K562 (cell line): Measurements from ENCODE around the gene MYCL. TPM values are rescaled to one million over a fixed set of nuclear protein-coding genes. Genes with fewer than 3 reads are reported as not detected.

Experiments
- ATF1 ChIP-seq, 2 experiments: fragments of 450-650 bp in 1 of 2; IDR thresholded peaks; 2 replicates each; pipeline ENCODE4 v1.6.1; 2016; ENCODE audit warnings: missing compliant biosample characterization in 1 of 2, missing genetic modification characterization in 1 of 2
- BRD9 ChIP-seq: fragments of 450-650 bp; IDR thresholded peaks from 2 replicates; pipeline ENCODE4 v1.6.1; 2018; ENCODE audit warnings: low read depth; ENCODE audit not compliant: partially characterized antibody
- CCNT2 ChIP-seq: IDR thresholded peaks from 2 replicates; pipeline ENCODE4 v1.6.1; 2011; ENCODE audit warnings: borderline replicate concordance, low read depth, mild to moderate bottlenecking, moderate library complexity, mixed read lengths, low read length; ENCODE audit not compliant: insufficient read length; ENCODE audit errors: extremely low read depth
- DIDO1 ChIP-seq: fragments of 450-650 bp; IDR thresholded peaks from 2 replicates; pipeline ENCODE4 v1.6.1; 2016; ENCODE audit warnings: low read depth, missing biosample characterization, missing genetic modification characterization
- EHMT2 ChIP-seq: fragments of 450-650 bp; IDR thresholded peaks from 2 replicates; pipeline ENCODE4 v1.6.1; 2018; ENCODE audit warnings: antibody characterized with exemption
- EP300 ChIP-seq: IDR thresholded peaks from 2 replicates; pipeline ENCODE4 v1.6.1; 2012; ENCODE audit warnings: low read length, improper control_type of control experiment
- EP400 ChIP-seq: fragments of 450-650 bp; IDR thresholded peaks from 2 replicates; pipeline ENCODE4 v1.6.1; 2017; ENCODE audit warnings: antibody characterized with exemption, mild to moderate bottlenecking, moderate library complexity
- EZH2 ChIP-seq: IDR thresholded peaks from 2 replicates; pipeline ENCODE4 v1.6.1; 2012; ENCODE audit warnings: low read depth, mild to moderate bottlenecking, inconsistent platforms, low read length, borderline replicate concordance
- HNRNPK ChIP-seq: fragments of 200-400 bp; formaldehyde crosslinking; IDR thresholded peaks from one replicate; pipeline ENCODE4 v1.6.1; 2018; ENCODE audit warnings: mild to moderate bottlenecking, low read depth, low read length; ENCODE audit not compliant: poor library complexity, severe bottlenecking
- KAT2B ChIP-seq: IDR thresholded peaks from one replicate; pipeline ENCODE4 v1.6.1; 2012; ENCODE audit warnings: low read depth, mild to moderate bottlenecking, control low read depth, inconsistent platforms, low read length, moderate library complexity
- NCOR1 ChIP-seq: fragments of 450-650 bp; IDR thresholded peaks from 2 replicates; pipeline ENCODE4 v1.6.1; 2016; ENCODE audit warnings: mild to moderate bottlenecking, moderate library complexity
- ZNF134 ChIP-seq: fragments of 250-450 bp; sonication (Bioruptor Pico); conservative IDR thresholded peaks from 2 replicates; pipeline ENCODE4 v1.4.0; 2020
- ZNF668 ChIP-seq: fragments of 250-450 bp; sonication (Bioruptor Pico); IDR thresholded peaks from 2 replicates; pipeline ENCODE4 v1.8.0; 2022; ENCODE audit warnings: mild to moderate bottlenecking, inconsistent platforms
- ZNF778 ChIP-seq: fragments of 450-650 bp; formaldehyde crosslinking; IDR thresholded peaks from 2 replicates; pipeline ENCODE4 v1.4.0; 2020; ENCODE audit warnings: mild to moderate bottlenecking, moderate library complexity
- polyA plus RNA-seq, 8 experiments: library from polyadenylated mRNA; depleted of rRNA in 4 of 8; stranded (reverse) in 5 of 8; unstranded in 3 of 8; fragments of >200 nt; fragmentation: Nextera tagmentation in 2 of 8; fragmentation: Illumina TruSeq in 1 of 8; extraction: Ambion mirVana in 2 of 8; extraction: Trizol in 1 of 8; gene quantifications; 2 replicates each; pipeline versions ENCODE4 v1.2.1 to v1.2.3, GENCODE V29; 2011 to 2014; ENCODE audit warnings: inconsistent platforms in 1 of 8, missing spikeins in 1 of 8
- total RNA-seq, 7 experiments: library from RNA; depleted of rRNA in 6 of 7; stranded (reverse); fragments of >200 nt in 6 of 7; fragmentation: Illumina TruSeq in 2 of 7; extraction: Trizol in 2 of 7; gene quantifications; 2 replicates each; pipeline versions ENCODE4 v1.2.1 to v1.2.3, GENCODE V29; 2011 to 2021; ENCODE audit warnings: low replicate concordance in 1 of 7
- TF ChIP-seq, protein P1 (sequence below), 2 experiments: fragments of 150-350 bp in 1 of 2; IDR thresholded peaks; 2 replicates each; pipeline ENCODE4 v1.6.1; 2012 to 2016; ENCODE audit warnings: low read depth in 2 of 2, low read length in 2 of 2, mild to moderate bottlenecking in 1 of 2, moderate library complexity in 1 of 2
- TF ChIP-seq, protein P2 (sequence below): fragments of 450-650 bp; formaldehyde crosslinking; IDR thresholded peaks from 2 replicates; pipeline ENCODE4 v1.4.0; 2022; ENCODE audit warnings: mild to moderate bottlenecking, moderate library complexity
- TF ChIP-seq, protein P3 (sequence below): fragments of 250-450 bp; sonication (Bioruptor Pico); IDR thresholded peaks from 2 replicates; pipeline ENCODE4 v1.5.0; 2021
- TF ChIP-seq, protein P4 (sequence below), 2 experiments: fragments of 450-650 bp in 1 of 2; sonication (generic) in 1 of 2; formaldehyde crosslinking; conservative IDR thresholded peaks; 2 replicates each; pipeline versions ENCODE4 v1.4.0 to v1.8.1; 2020 to 2022; ENCODE audit warnings: mild to moderate bottlenecking in 1 of 2, missing genetic modification reagents in 1 of 2
- TF ChIP-seq, protein P5 (sequence below), 2 experiments: fragments of 250-450 bp in 1 of 2; fragments of 450-650 bp in 1 of 2; sonication (Bioruptor Pico) in 1 of 2; IDR thresholded peaks; 2 replicates each; pipeline versions ENCODE4 v1.6.1 to v1.8.0; 2016 to 2021; ENCODE audit warnings: mild to moderate bottlenecking in 2 of 2, moderate library complexity in 2 of 2, missing compliant biosample characterization in 1 of 2, missing genetic modification characterization in 1 of 2

Gene MYCL
- total and polyA plus RNA-seq, 9 of the 15 experiments (the other 6 are each of a cell fraction or from before 2014, with no cell fraction given) = 3.5 to 22.0 (median 12.8) TPM

DNA sequence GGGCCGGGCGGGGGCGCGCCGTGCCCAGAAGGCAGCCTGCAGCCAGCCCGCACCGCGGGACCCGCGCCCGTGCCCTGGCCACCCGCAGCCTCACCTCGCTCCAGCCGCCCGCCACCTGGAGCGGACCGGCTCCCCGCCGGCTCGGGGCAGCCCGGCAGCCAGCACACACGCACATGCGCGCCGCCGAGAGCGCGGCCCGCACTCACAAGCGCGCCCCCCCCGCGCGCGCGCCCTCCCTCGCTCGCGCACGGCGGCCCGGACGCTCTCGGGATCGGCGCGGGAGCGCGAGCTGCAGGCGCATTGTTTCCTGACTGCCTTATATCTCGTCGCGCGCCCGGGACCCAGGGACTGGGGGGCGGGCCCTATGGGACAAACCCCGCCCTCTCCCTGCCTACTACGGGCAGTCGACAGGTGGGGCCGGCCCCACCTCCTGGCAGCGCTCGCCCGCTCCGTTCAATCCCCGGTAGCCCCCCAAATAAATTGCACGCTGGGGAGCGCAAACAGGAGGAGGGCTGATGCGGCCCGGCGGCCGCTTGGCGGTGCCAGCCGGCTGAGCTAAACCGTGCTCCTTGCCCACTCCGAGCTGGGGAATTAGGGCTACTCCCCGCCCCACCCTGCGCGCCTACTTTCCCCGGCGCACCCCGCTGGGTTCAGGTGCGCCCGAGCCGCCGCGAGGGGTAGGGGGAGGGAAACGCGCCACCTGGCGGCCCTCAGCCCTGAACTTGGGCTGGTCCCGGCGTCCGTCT is at the start of gene MYCL (continued):
- TF ChIP-seq, protein P1, sequence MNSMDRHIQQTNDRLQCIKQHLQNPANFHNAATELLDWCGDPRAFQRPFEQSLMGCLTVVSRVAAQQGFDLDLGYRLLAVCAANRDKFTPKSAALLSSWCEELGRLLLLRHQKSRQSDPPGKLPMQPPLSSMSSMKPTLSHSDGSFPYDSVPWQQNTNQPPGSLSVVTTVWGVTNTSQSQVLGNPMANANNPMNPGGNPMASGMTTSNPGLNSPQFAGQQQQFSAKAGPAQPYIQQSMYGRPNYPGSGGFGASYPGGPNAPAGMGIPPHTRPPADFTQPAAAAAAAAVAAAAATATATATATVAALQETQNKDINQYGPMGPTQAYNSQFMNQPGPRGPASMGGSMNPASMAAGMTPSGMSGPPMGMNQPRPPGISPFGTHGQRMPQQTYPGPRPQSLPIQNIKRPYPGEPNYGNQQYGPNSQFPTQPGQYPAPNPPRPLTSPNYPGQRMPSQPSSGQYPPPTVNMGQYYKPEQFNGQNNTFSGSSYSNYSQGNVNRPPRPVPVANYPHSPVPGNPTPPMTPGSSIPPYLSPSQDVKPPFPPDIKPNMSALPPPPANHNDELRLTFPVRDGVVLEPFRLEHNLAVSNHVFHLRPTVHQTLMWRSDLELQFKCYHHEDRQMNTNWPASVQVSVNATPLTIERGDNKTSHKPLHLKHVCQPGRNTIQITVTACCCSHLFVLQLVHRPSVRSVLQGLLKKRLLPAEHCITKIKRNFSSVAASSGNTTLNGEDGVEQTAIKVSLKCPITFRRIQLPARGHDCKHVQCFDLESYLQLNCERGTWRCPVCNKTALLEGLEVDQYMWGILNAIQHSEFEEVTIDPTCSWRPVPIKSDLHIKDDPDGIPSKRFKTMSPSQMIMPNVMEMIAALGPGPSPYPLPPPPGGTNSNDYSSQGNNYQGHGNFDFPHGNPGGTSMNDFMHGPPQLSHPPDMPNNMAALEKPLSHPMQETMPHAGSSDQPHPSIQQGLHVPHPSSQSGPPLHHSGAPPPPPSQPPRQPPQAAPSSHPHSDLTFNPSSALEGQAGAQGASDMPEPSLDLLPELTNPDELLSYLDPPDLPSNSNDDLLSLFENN (IDR thresholded peaks at IDR 0.05; ENCODE audit: low read depth in 2 of 2, low read length in 2 of 2) = no peak
- TF ChIP-seq CCNT2 = peak; percentile 69
- TF ChIP-seq HNRNPK = no peak
- peak; percentile 63 for TF ChIP-seq EP400
- TF ChIP-seq EHMT2 = no peak
- no peak for TF ChIP-seq ZNF778 (CRISPR knock-in tag)
- no peak for TF ChIP-seq NCOR1
- TF ChIP-seq, protein P2, sequence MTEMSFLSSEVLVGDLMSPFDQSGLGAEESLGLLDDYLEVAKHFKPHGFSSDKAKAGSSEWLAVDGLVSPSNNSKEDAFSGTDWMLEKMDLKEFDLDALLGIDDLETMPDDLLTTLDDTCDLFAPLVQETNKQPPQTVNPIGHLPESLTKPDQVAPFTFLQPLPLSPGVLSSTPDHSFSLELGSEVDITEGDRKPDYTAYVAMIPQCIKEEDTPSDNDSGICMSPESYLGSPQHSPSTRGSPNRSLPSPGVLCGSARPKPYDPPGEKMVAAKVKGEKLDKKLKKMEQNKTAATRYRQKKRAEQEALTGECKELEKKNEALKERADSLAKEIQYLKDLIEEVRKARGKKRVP (CRISPR knock-in tag) = peak; percentile 48; the same call in 1 of the 2 replicates
- TF ChIP-seq, protein P3, sequence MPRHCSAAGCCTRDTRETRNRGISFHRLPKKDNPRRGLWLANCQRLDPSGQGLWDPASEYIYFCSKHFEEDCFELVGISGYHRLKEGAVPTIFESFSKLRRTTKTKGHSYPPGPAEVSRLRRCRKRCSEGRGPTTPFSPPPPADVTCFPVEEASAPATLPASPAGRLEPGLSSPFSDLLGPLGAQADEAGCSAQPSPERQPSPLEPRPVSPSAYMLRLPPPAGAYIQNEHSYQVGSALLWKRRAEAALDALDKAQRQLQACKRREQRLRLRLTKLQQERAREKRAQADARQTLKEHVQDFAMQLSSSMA (CRISPR knock-in tag) = peak; percentile 87
- no peak; the same call in 1 of the 2 replicates for TF ChIP-seq ZNF134 (CRISPR knock-in tag)
- TF ChIP-seq ZNF668 (CRISPR knock-in tag) = peak; percentile 93
- TF ChIP-seq, protein P4, sequence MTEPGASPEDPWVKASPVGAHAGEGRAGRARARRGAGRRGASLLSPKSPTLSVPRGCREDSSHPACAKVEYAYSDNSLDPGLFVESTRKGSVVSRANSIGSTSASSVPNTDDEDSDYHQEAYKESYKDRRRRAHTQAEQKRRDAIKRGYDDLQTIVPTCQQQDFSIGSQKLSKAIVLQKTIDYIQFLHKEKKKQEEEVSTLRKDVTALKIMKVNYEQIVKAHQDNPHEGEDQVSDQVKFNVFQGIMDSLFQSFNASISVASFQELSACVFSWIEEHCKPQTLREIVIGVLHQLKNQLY (CRISPR knock-in tag; conservative IDR thresholded peaks at IDR 0.05) = 0 out of 4 replicates have a peak, but pooled peaks of 1 of the 2 experiments have one; percentile 28
- TF ChIP-seq KAT2B = no peak
- no peak for TF ChIP-seq DIDO1
- no peak for TF ChIP-seq BRD9
- TF ChIP-seq, protein P5, sequence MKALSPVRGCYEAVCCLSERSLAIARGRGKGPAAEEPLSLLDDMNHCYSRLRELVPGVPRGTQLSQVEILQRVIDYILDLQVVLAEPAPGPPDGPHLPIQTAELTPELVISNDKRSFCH (CRISPR knock-in tag; IDR thresholded peaks at IDR 0.05) = no peak
- TF ChIP-seq, protein P5 (tag; IDR thresholded peaks at IDR 0.05) = peak; percentile 94
- TF ChIP-seq ATF1 (CRISPR knock-in tag; IDR thresholded peaks at IDR 0.05) = no peak
- peak; percentile 50 for TF ChIP-seq ATF1 (tag; IDR thresholded peaks at IDR 0.05)
- TF ChIP-seq EP300 = no peak
- no peak for TF ChIP-seq EZH2
